ENCODE data around the gene SH3RF3.
"Not testable (repeated sequence)": the region's sequence is repeated elsewhere in the genome, so short reads cannot be mapped to it uniquely, and the experiment has no call there.

DNA sequence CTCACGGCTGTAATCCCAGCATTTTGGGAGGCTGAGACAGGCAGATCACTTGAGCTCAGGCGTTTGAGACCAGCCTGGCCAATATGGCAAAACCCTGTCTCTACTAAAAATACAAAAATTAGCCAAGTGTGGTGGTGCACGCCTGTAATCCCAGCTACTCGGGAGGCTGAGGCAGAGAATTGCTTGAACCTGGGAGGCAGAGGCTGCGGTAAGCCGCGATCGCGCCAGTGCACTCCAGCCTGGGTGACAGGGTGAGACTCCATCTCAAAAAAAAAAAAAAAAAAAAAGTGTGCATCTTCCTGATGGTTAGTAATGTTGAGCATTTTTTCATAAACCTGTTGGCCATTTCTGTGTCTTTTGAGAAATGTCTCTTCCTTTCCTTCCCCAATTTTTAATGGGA is 92.3 kb downstream of the SH3RF3 start:
- TF ChIP-seq ZNF274 (IDR thresholded peaks at IDR 0.05; ENCODE audit: borderline replicate concordance, low read depth, low read length); CHD1 (IDR thresholded peaks at IDR 0.05; ENCODE audit: low read length); BMI1 (IDR thresholded peaks at IDR 0.05; ENCODE audit: low read length); RAD21 (CRISPR knock-in tag; conservative IDR thresholded peaks at IDR 0.05 in 1 of 2, IDR thresholded peaks at IDR 0.05 in 1 of 2): not testable (repeated sequence)
- TF ChIP-seq, protein P1, sequence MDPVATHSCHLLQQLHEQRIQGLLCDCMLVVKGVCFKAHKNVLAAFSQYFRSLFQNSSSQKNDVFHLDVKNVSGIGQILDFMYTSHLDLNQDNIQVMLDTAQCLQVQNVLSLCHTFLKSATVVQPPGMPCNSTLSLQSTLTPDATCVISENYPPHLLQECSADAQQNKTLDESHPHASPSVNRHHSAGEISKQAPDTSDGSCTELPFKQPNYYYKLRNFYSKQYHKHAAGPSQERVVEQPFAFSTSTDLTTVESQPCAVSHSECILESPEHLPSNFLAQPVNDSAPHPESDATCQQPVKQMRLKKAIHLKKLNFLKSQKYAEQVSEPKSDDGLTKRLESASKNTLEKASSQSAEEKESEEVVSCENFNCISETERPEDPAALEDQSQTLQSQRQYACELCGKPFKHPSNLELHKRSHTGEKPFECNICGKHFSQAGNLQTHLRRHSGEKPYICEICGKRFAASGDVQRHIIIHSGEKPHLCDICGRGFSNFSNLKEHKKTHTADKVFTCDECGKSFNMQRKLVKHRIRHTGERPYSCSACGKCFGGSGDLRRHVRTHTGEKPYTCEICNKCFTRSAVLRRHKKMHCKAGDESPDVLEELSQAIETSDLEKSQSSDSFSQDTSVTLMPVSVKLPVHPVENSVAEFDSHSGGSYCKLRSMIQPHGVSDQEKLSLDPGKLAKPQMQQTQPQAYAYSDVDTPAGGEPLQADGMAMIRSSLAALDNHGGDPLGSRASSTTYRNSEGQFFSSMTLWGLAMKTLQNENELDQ (CRISPR knock-in tag; IDR thresholded peaks at IDR 0.05; ENCODE audit: borderline replicate concordance), result not testable (repeated sequence)
- TF ChIP-seq, protein P2, sequence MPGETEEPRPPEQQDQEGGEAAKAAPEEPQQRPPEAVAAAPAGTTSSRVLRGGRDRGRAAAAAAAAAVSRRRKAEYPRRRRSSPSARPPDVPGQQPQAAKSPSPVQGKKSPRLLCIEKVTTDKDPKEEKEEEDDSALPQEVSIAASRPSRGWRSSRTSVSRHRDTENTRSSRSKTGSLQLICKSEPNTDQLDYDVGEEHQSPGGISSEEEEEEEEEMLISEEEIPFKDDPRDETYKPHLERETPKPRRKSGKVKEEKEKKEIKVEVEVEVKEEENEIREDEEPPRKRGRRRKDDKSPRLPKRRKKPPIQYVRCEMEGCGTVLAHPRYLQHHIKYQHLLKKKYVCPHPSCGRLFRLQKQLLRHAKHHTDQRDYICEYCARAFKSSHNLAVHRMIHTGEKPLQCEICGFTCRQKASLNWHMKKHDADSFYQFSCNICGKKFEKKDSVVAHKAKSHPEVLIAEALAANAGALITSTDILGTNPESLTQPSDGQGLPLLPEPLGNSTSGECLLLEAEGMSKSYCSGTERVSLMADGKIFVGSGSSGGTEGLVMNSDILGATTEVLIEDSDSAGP (CRISPR knock-in tag; IDR thresholded peaks at IDR 0.05), result not testable (repeated sequence)
